Measurements from ENCODE around the gene LTO1. TPM values are rescaled to one million over a fixed set of nuclear protein-coding genes. Genes with fewer than 3 reads are reported as not detected.

The LTO1 gene
- total RNA-seq, 1 donor from 2014 or later = 12.1 TPM

GRCh38 chr11:69658626-69659450 is 16.3 kb downstream of the LTO1 start:
- DNase-seq (ENCODE audit: low read depth in 2 of 2) = no peak

- peak in 1 of 2 donors; percentile 47 for DNase-seq (ENCODE audit: low read depth in 2 of 2)
These were observed 17.1 kb downstream of the LTO1 start for GRCh38 chr11:69657911-69658625.

GRCh38 chr11:69657456-69657910 is 17.7 kb downstream of the LTO1 start:
- DNase-seq (ENCODE audit: low read depth in 2 of 2) = no peak

GRCh38 chr11:69656536-69657455 is 18.4 kb downstream of the LTO1 start:
- no peak for DNase-seq (ENCODE audit: low read depth in 2 of 2)

GRCh38 chr11:69655479-69656428 is 19.4 kb downstream of the LTO1 start:
- no peak for DNase-seq (ENCODE audit: low read depth in 2 of 2)

- peak in 1 of 2 donors; percentile 42 for DNase-seq (ENCODE audit: low read depth in 2 of 2)
These were observed 20.3 kb downstream of the LTO1 start for GRCh38 chr11:69654660-69655478.

- peak in 1 of 2 donors; percentile 60 for DNase-seq (ENCODE audit: low read depth in 2 of 2)
These were observed 21.0 kb downstream of the LTO1 start for GRCh38 chr11:69654001-69654659.

- no peak for DNase-seq (ENCODE audit: low read depth in 2 of 2)
These were observed 21.7 kb downstream of the LTO1 start for GRCh38 chr11:69653406-69653960.

GRCh38 chr11:69652999-69653398 is 22.2 kb downstream of the LTO1 start:
- DNase-seq (ENCODE audit: low read depth in 2 of 2) = no peak

GRCh38 chr11:69651834-69652620 is 23.1 kb downstream of the LTO1 start:
- no peak for DNase-seq (ENCODE audit: low read depth in 2 of 2)

GRCh38 chr11:69650832-69651344 is 24.3 kb downstream of the LTO1 start:
- no peak for DNase-seq (ENCODE audit: low read depth in 2 of 2)

- DNase-seq (ENCODE audit: low read depth in 2 of 2) = no peak
These were observed 24.9 kb downstream of the LTO1 start for GRCh38 chr11:69650081-69650831.

- no peak for DNase-seq (ENCODE audit: low read depth in 2 of 2)
These were observed 25.6 kb downstream of the LTO1 start for GRCh38 chr11:69649576-69649900.

GRCh38 chr11:69648679-69649575 is 26.2 kb downstream of the LTO1 start:
- no peak for DNase-seq (ENCODE audit: low read depth in 2 of 2)

- DNase-seq (ENCODE audit: low read depth in 2 of 2) = no peak
These were observed 27.2 kb downstream of the LTO1 start for GRCh38 chr11:69647761-69648497.
